Measurements from ENCODE around the gene SIX1.

DNA sequence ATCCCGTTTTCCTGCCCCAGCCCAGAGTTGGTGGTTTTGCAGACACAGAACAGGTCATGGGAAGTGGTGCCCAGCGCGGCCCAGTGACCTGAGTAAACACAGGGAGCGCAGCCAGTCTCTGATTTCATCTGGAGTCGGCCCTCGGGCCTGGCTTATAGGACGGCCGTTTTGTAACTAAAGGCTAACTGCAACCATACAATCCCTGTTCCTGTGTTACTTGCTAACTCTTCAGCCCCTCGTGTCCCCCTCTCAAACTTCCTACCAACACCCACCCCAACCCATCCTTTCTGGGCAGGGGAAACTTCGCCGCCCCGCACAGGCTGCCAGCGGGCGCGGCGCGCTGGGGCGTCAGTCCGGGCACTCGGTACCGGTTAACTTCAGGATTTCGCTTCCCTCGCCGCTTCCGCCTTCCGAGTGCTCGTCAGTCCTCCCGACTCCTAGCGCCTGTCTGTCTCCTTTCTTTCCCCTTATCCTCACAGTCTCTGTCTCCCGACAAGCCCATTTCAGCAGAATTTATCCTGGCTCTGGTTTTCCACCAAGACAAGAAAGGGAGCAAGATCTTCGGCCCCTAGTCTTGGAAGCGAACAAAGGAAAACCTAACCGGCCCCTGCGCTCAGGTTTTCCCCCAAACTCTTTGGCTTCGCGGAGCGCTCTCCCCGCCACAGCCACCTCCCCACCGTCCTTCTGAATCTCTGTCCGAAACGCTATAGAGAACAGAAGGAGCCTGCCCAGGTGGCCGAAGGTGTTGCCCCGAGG, 2.0 kb downstream of the SIX1 start:
- TF ChIP-seq, protein P1, sequence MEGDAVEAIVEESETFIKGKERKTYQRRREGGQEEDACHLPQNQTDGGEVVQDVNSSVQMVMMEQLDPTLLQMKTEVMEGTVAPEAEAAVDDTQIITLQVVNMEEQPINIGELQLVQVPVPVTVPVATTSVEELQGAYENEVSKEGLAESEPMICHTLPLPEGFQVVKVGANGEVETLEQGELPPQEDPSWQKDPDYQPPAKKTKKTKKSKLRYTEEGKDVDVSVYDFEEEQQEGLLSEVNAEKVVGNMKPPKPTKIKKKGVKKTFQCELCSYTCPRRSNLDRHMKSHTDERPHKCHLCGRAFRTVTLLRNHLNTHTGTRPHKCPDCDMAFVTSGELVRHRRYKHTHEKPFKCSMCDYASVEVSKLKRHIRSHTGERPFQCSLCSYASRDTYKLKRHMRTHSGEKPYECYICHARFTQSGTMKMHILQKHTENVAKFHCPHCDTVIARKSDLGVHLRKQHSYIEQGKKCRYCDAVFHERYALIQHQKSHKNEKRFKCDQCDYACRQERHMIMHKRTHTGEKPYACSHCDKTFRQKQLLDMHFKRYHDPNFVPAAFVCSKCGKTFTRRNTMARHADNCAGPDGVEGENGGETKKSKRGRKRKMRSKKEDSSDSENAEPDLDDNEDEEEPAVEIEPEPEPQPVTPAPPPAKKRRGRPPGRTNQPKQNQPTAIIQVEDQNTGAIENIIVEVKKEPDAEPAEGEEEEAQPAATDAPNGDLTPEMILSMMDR (IDR thresholded peaks at IDR 0.05) = no peak
- no peak for TF ChIP-seq POLR2A (IDR thresholded peaks at IDR 0.05)
- peak in 1 of 2 donors; percentile 23 for TF ChIP-seq EP300 (IDR thresholded peaks at IDR 0.05)
